GM12878 (cell line): Measurements from ENCODE around the gene SHISAL2B. TPM values are rescaled to one million over a fixed set of nuclear protein-coding genes. Genes with fewer than 3 reads are reported as not detected.

Experiments used
- ATAC-seq: fragments of 200-7000 bp; cut with Tn5 transposase; 3 replicates; pipeline ENCODE4 v1.9.1; 2020; ENCODE audit warnings: mild to moderate bottlenecking, moderate library complexity
- BruUV-seq: library from RNA; stranded (reverse); fragments of 400-500 nt; replicated peaks from 2 replicates; lab custom pipeline; 2021; lab: Mats Ljungman, UMichigan
- CTCF ChIA-PET: fragments of 300-600 bp; sonication (Branson Sonifier 250); formaldehyde crosslinking; extraction: SDS; loops from one replicate; lab custom pipeline; 2021; ENCODE audit warnings: inconsistent platforms; lab: Yijun Ruan, JAX
- POLR2A ChIA-PET: fragments of 350-600 bp; formaldehyde crosslinking; extraction: SDS; loops from one replicate; lab custom pipeline; 2021; ENCODE audit warnings: inconsistent platforms; lab: Charles Lee
- RAD21 ChIA-PET: fragments of 300-600 bp; sonication (Branson Sonifier 250); formaldehyde crosslinking; loops from one replicate; lab custom pipeline; 2023; ENCODE audit warnings: antibody characterized with exemption; ENCODE audit not compliant: unreplicated experiment; lab: Charles Lee
- SMC1A ChIA-PET: fragments of 300-600 bp; sonication (Branson Sonifier 250); formaldehyde crosslinking; loops from one replicate; lab custom pipeline; 2023; ENCODE audit not compliant: unreplicated experiment, uncharacterized antibody; lab: Charles Lee
- DNase-seq: peaks from one replicate; pipeline ENCODE4 v3.0.0-alpha.2; 2011; ENCODE audit warnings: low read depth, low spot score
- FAIRE-seq: peaks from 3 replicates; lab custom pipeline; 2011; peaks lifted over from hg19 to GRCh38; lab: Jason Lieb, UNC
- H2AFZ ChIP-seq: 2 replicates; pipeline ENCODE4 v1.6.0; 2011; ENCODE audit warnings: low read depth, low read length, control low read depth; ENCODE audit not compliant: control insufficient read depth
- H3K27ac ChIP-seq: 2 replicates; pipeline ENCODE4 v1.5.1; 2011; ENCODE audit warnings: control low read depth; ENCODE audit not compliant: control insufficient read depth, insufficient read depth
- H3K27me3 ChIP-seq, 2 experiments: replicated peaks in 1 of 2; 2 replicates each; pipeline versions ENCODE4 v1.6.0 to v1.6.1; 2011; ENCODE audit warnings: low read length in 1 of 2; ENCODE audit not compliant: control insufficient read depth in 2 of 2, insufficient read depth in 2 of 2
- H3K36me3 ChIP-seq, 2 experiments: 2 replicates each; pipeline ENCODE4 v1.5.1; 2011; ENCODE audit warnings: low read length in 1 of 2; ENCODE audit not compliant: control insufficient read depth in 2 of 2, insufficient read depth in 2 of 2
- H3K4me1 ChIP-seq: 2 replicates; pipeline ENCODE4 v1.6.1; 2011; ENCODE audit warnings: mild to moderate bottlenecking, low read length, moderate library complexity, mixed read lengths; ENCODE audit not compliant: control insufficient read depth, insufficient read depth
- H3K4me2 ChIP-seq: 2 replicates; pipeline ENCODE4 v1.6.0; 2011; ENCODE audit warnings: control low read depth; ENCODE audit not compliant: control insufficient read depth, insufficient read depth
- H3K4me3 ChIP-seq: fragments of 200-600 bp; sonication (generic); 2 replicates; pipeline ENCODE4 v1.5.1; 2016
- H3K79me2 ChIP-seq: 2 replicates; pipeline ENCODE4 v1.6.0; 2011; ENCODE audit warnings: low read length; ENCODE audit not compliant: control insufficient read depth, insufficient read depth
- H3K9ac ChIP-seq: 2 replicates; pipeline ENCODE4 v1.8.0; 2011; ENCODE audit warnings: low read length, control low read depth, mixed read lengths; ENCODE audit not compliant: control insufficient read depth, insufficient read depth
- H3K9me3 ChIP-seq: replicated peaks from 3 replicates; pipeline ENCODE4 v1.5.1; 2011; ENCODE audit warnings: mild to moderate bottlenecking, low read length; ENCODE audit not compliant: control insufficient read depth, insufficient read depth
- H4K20me1 ChIP-seq: 2 replicates; pipeline ENCODE4 v1.6.0; 2011; ENCODE audit not compliant: control insufficient read depth, insufficient read depth
- CBFB ChIP-seq: IDR thresholded peaks from 2 replicates; pipeline ENCODE4 v1.6.1; 2016; ENCODE audit warnings: antibody characterized with exemption, low read depth
- CHD2 ChIP-seq: IDR thresholded peaks from 2 replicates; pipeline ENCODE4 v1.6.1; 2011; ENCODE audit warnings: low read depth, low read length, improper control_type of control experiment, borderline replicate concordance
- E2F4 ChIP-seq: IDR thresholded peaks from 2 replicates; pipeline ENCODE4 v1.6.1; 2012; ENCODE audit warnings: low read depth, low read length, improper control_type of control experiment
- HSF1 ChIP-seq: fragments of 150-350 bp; IDR thresholded peaks from 2 replicates; pipeline ENCODE4 v1.6.1; 2014; ENCODE audit warnings: mild to moderate bottlenecking, low read depth, low read length
- IRF3 ChIP-seq: fragments of 450-650 bp; IDR thresholded peaks from 2 replicates; pipeline ENCODE4 v1.6.1; 2014; ENCODE audit warnings: mild to moderate bottlenecking
- NR2C2 ChIP-seq: IDR thresholded peaks from 2 replicates; pipeline ENCODE4 v1.6.1; 2011; ENCODE audit warnings: borderline replicate concordance, low read depth; ENCODE audit not compliant: control insufficient read depth, insufficient read length
- NR2F1 ChIP-seq: fragments of 450-650 bp; conservative IDR thresholded peaks from 2 replicates; pipeline ENCODE4 v1.6.1; 2017; ENCODE audit warnings: mild to moderate bottlenecking
- PAX5 ChIP-seq: IDR thresholded peaks from 2 replicates; pipeline ENCODE4 v1.6.1; 2011; ENCODE audit warnings: low read depth, low read length, borderline replicate concordance
- PKNOX1 ChIP-seq: fragments of 450-650 bp; IDR thresholded peaks from 2 replicates; pipeline ENCODE4 v1.6.1; 2016; ENCODE audit warnings: mild to moderate bottlenecking
- RFX5 ChIP-seq: IDR thresholded peaks from 2 replicates; pipeline ENCODE4 v1.6.1; 2011; ENCODE audit warnings: low read depth, low read length, improper control_type of control experiment
- SIN3A ChIP-seq: IDR thresholded peaks from 2 replicates; pipeline ENCODE4 v1.6.1; 2012; ENCODE audit warnings: low read depth, low read length, improper control_type of control experiment
- SP1 ChIP-seq: IDR thresholded peaks from one replicate; pipeline ENCODE4 v1.6.1; 2011; ENCODE audit warnings: low read depth, low read length
- SREBF2 ChIP-seq: IDR thresholded peaks from 2 replicates; pipeline ENCODE4 v1.6.1; 2012; ENCODE audit warnings: mild to moderate bottlenecking, low read length
- ZNF622 ChIP-seq: fragments of 450-650 bp; IDR thresholded peaks from 2 replicates; pipeline ENCODE4 v1.6.1; 2017; ENCODE audit warnings: mild to moderate bottlenecking, inconsistent platforms
- WGBS: methylation state at CpG from one replicate; pipeline ENCODE4 v1.1.6; 2016; ENCODE audit warnings: low lambda C conversion rate; ENCODE audit not compliant: insufficient replicate concordance, insufficient coverage; ENCODE audit errors: missing lambda C conversion rate; 5-methylcytosine and 5-hydroxymethylcytosine counted together
- in situ Hi-C: fragments of 300-500 bp; cut with MboI; formaldehyde crosslinking; loops from 9 replicates; pipeline ENCODE4 v1.14.3; 2018; ENCODE audit warnings: mixed read lengths
- intact Hi-C: fragments of 100-400 bp; cut with micrococcal nuclease; formaldehyde crosslinking; loops from one replicate; pipeline ENCODE4 v1.14.2; 2022; ENCODE audit not compliant: unreplicated experiment
- polyA plus RNA-seq, 11 experiments: library from polyadenylated mRNA; depleted of rRNA in 4 of 11; unstranded in 6 of 11; stranded (reverse) in 5 of 11; fragments of >200 nt; fragmentation: Nextera tagmentation in 4 of 11; fragmentation: Illumina TruSeq in 1 of 11; extraction: Ambion mirVana in 4 of 11; extraction: Trizol in 1 of 11; gene quantifications; 1 replicate in 1 of 11; 2 replicates in 10 of 11; pipeline versions ENCODE4 v1.2.1 to v1.2.3, GENCODE V29; 2011 to 2016; ENCODE audit warnings: inconsistent platforms in 2 of 11, missing spikeins in 2 of 11, low read depth in 1 of 11
- total RNA-seq, 4 experiments: library from RNA; depleted of rRNA in 3 of 4; stranded (reverse); fragments of >200 nt in 3 of 4; fragmentation: Illumina TruSeq in 1 of 4; extraction: Trizol in 1 of 4; gene quantifications; 2 replicates each; pipeline versions ENCODE4 v1.2.1 to v1.2.3, GENCODE V29; 2013 to 2021

The SHISAL2B gene
- total and polyA plus RNA-seq, 10 of the 15 experiments (the other 5 are each of a cell fraction or from before 2014, with no cell fraction given), result not detected

- no peak overlapping the region for H3K4me2 ChIP-seq
- H3K9me3 ChIP-seq, result no peaks in the 10 kb centered on the region
- TF ChIP-seq SIN3A (no peak), ZNF622 (no peak), CBFB (no peak), SP1 (no peak)
- TF ChIP-seq, all 136 proteins: peak for 0
- FAIRE-seq, result no peak
- no TSS peak for BruUV-seq
- ChIA-PET RAD21 (no interaction called here), CTCF (interaction anchor here (2.3 kb wide), 1 partner anchor 45 kb away, joined by 8 read pairs; no protein-coding TSS in a partner anchor), SMC1A (no interaction called here), POLR2A (no interaction called here)
- Histone ChIP-seq H4K20me1 (no peaks in the 10 kb centered on the region), H2AFZ (no peak overlapping the region), H3K9ac (no peak overlapping the region), H3K4me1 (no peaks in the 10 kb centered on the region), H3K27me3 (no peaks in the 10 kb centered on the region), H3K79me2 (no peaks in the 10 kb centered on the region), H3K27ac (no peak overlapping the region), H3K36me3 (no peaks in the 10 kb centered on the region), H3K4me3 (no peak overlapping the region)
- intact Hi-C loops, result no loop called here
- DNase-seq, result no peak
- in situ Hi-C loops, result no loop called here
- WGBS, result 36% methylated on average over 4 of the region's 4 CpGs
- peak; percentile 43; the same call in 1 of the 3 replicates for ATAC-seq
These were observed 10.0 kb upstream of the SHISAL2B start for GRCh38 chr5:64680289-64680688.

- DNase-seq (no peak), FAIRE-seq (no peak), ATAC-seq (no peak)
- H3K9ac ChIP-seq, result no peak overlapping the region
- ChIA-PET POLR2A (no interaction called here), SMC1A (interaction anchor here (1.3 kb wide), 1 partner anchor 47 kb away, joined by 3 read pairs; no protein-coding TSS in a partner anchor), RAD21 (no interaction called here), CTCF (interaction anchor here (0.7 to 1.6 kb wide), 3 partner anchors 46 to 101 kb away, joined by 3 to 6 read pairs (median 3); no protein-coding TSS in a partner anchor)
- no peaks in the 10 kb centered on the region for H3K79me2 ChIP-seq
- no peak overlapping the region for H3K4me2 ChIP-seq
- 75% methylated on average over 7 of the region's 7 CpGs for WGBS
- H2AFZ ChIP-seq, result no peak overlapping the region
- 0 out of 4 replicates have a peak, but pooled peaks cover 0 to 2% of the 10 kb centered on the region in 2 experiments for H3K27me3 ChIP-seq
- H4K20me1 ChIP-seq, result no peaks in the 10 kb centered on the region
- no TSS peak for BruUV-seq
- in situ Hi-C loops (no loop called here), intact Hi-C loops (no loop called here)
- H3K4me1 ChIP-seq, result no peaks in the 10 kb centered on the region
- no peaks in the 10 kb centered on the region for H3K9me3 ChIP-seq
- H3K4me3 ChIP-seq, result no peak overlapping the region
- no peaks in the 10 kb centered on the region for H3K36me3 ChIP-seq
- no peak overlapping the region for H3K27ac ChIP-seq
- TF ChIP-seq NR2C2 (no peak), CBFB (no peak), RFX5 (no peak), E2F4 (no peak), IRF3 (no peak), SREBF2 (no peak), HSF1 (no peak), PKNOX1 (no peak), PAX5 (no peak), CHD2 (no peak), NR2F1 (no peak)
These were observed 7.7 kb upstream of the SHISAL2B start for GRCh38 chr5:64682608-64683007.
